ENCODE results near the gene CAB39.

Gene CAB39

DNA sequence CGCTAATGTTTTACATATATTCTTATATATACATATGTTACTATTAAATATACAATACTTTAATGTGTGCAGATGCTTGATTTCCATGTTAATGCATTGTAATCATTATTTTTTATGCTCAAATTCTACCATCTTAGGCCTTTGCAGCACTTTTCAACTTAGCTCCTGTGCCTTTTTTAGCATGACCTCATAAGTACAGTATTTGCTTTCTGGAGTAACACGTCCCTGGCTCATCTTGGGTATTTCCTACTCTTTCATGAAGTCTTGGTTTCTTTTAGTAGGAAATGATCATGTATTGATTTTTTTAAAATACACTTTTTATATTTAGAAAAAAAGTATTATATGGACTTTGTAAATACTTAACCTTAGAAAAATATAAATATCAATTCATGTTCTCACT, 36.5 kb downstream of the CAB39 start:
- DNase-seq: no peak

DNA sequence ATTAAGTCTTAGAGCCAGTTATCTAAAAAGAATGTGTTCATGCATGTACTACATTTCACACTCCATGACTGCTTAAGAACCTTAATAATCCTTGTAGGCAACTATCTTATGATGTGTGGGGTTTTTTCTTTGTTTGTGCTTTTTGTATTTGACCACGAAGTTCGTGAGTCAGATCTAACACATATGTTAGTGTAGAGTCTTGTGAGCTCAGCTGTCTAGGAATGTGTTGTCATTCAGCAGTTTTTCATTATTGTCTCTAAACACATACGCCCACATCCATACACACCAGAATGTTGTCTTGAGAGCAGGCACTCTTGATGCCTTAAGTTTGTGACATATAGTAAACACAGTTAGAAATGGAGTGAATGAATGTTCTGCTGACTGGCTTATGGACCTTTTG, 38.4 kb downstream of the CAB39 start:
- DNase-seq: no peak

- DNase-seq: no peak
Measured at GRCh38 chr2:230754200-230754599, 41.6 kb downstream of the CAB39 start.

DNA sequence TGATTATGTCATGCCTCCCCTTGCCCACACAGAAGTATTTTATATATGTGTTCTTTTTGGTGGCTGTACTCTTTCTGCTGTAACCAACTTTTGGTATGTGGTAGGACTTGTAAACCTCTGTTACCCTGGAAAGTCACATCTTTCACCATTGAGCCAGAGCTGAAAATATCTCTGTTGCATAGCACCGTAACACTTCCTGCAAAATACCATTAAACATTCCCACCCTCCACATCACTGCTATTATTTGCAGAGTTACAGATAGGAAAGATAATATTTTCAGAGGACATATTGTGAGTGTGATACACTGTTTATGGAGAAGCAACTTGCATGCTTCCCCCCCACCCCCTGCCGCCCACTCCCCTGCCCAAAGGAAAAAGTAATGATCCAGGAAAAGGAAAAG, 44.8 kb downstream of the CAB39 start:
- DNase-seq: no peak

GRCh38 chr2:230758566-230759480, 46.2 kb downstream of the CAB39 start:
- DNase-seq: no peak

DNA sequence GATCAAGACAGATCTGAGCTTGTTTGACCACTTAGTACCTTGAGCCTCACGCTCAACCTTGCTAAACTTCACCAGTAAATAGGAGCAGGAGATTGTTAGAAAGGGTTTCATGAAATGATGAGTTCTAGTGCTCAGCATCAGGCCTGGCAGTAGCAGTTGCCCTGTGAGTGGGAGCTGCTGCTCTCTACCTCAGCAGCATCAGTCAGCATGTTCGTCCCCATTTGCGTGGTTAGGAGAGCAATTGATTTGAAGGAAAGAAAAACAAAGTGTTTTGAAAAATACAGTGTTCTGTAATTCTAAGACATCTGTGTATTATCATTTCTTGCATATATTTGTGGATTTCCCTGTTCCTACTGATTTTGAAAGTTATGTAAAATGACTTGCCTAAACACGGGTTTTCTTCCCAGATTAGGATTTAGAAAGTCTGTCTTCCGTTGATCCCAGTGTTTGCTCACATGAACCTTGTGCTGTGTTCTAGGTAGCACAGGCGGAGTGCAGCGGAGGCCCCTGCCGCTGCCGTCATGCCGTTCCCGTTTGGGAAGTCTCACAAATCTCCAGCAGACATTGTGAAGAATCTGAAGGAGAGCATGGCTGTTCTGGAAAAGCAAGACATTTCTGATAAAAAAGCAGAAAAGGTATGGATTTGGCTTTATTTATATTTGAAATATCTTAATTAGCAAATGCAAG, 47.0 kb downstream of the CAB39 start:
- no peak for DNase-seq

- DNase-seq: no peak
Measured at GRCh38 chr2:230761704-230762103, 49.1 kb downstream of the CAB39 start.

DNA sequence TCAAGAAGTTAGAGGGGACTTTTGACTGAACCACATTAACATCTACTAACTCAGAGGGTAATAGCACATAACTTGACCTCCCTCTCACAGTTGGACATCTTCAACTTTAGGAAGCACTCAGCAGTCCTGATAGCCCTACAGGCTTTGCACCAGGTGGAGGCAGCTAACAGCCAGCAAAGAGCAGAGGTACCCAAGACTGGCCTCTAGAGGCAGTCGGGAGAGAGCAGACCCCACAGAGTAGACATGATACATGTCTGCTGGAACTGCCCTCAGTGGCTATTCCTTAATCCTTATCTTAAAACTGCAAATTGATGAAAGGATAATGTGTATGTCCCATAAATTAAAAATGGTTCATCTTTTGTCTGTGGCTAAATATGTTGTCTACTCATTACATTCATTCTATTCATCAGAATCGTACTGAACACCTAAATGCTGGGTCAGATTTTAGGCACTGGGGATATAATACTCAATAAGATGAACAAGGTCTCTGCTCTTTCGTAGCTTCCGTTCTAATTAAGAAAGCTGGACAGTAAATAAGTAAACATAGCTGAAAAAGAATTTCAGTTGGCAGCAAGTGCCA, 49.8 kb downstream of the CAB39 start:
- no peak for DNase-seq

- DNase-seq: no peak
Measured at GRCh38 chr2:230764346-230764745, 51.7 kb downstream of the CAB39 start.

GRCh38 chr2:230765611-230766300, 53.1 kb downstream of the CAB39 start:
- DNase-seq: no peak

DNA sequence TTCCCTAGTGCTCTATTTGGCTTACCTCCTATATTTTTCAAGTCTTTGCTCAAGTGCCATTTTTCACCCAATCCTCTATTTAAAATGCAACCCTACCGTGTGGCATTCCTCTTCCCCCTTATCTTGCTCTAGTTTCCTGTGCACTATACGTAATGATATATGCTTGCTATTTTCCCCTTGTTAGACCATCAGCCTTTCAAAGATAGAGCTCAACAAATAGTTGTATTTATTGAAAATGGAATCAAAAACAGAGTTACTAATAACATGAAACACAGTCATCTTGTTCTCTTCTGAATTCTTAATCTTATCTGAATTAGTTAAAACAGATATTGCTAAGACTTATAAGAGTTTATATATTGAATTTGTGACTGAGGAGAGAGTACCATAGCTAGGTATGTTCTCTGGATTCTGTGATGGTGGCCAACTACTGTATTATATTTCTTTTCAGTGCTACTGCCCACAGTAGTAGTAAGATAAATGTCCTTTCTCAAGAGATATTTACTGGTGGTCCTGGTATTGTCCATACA, 55.3 kb downstream of the CAB39 start:
- DNase-seq: no peak

- no peak for DNase-seq
Measured at GRCh38 chr2:230770804-230771203, 58.2 kb downstream of the CAB39 start.

DNA sequence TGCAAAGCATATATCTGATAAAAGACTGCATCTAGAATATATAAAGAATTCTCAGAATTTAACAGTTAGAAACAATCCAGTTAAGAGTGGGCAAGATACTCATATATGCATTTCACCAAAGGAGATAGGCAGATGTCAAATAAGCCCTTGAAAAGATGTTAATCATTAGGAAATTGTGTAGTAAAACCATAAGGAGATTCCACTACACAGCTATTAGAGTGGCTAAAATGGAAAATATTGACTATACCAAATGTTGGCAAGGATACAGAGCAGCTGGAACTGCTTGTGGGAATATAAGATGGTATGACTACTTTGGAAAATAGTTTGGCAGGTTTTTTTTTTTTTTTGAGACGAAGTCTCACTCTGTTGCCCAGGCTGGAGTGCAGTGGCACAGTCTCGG, 59.5 kb downstream of the CAB39 start:
- no peak for DNase-seq

- no peak for DNase-seq
Measured at GRCh38 chr2:230773039-230773773, 60.6 kb downstream of the CAB39 start.

DNA sequence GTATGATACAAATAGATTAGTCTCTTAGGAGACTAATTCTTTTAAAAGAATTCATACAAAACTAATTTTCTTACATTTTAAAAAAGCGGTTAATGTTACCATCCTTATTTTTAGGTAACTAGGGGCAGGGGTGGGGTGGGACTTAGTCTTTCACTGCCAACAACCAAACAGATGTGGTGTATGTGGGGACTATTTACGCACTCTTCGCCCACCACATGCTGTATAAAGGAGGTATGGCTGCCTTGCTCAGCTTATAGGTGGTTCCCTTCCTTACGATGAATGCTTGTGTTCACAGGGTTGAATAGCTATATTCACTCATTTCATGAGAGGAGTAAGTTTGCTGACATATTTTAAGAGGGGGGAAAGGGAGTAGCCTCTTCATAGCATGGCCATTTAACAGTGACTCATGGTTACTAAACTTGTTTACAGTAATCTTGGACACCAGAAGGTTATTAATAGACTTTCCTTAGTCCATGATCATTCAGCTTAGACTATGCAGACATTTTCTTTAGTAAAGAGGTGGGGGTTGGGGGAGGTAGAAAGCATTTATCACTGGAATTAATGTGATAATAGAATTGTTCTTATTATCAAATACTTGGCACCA, 61.8 kb downstream of the CAB39 start:
- DNase-seq: no peak

- DNase-seq: no peak
Measured at GRCh38 chr2:230775737-230776136, 63.1 kb downstream of the CAB39 start.

GRCh38 chr2:230777721-230778120, 65.1 kb downstream of the CAB39 start:
- no peak for DNase-seq

- no peak for DNase-seq
Measured at GRCh38 chr2:230778350-230779063, 65.9 kb downstream of the CAB39 start.

GRCh38 chr2:230779126-230779525, 66.5 kb downstream of the CAB39 start:
- DNase-seq: no peak

GRCh38 chr2:230779607-230780006, 67.0 kb downstream of the CAB39 start:
- no peak for DNase-seq

All from hypothalamus (tissue), 51 donors.